ENCODE measurements around the gene ABI3BP. TPM values are rescaled to one million over a fixed set of nuclear protein-coding genes. Genes with fewer than 3 reads are reported as not detected.

ABI3BP gene
- total RNA-seq, 6 donors from 2014 or later: 46.1 to 130 (median 101) TPM

- TF ChIP-seq POLR2AphosphoS5 (IDR thresholded peaks at IDR 0.05): no peak
- H3K9me3 ChIP-seq: no peaks in the 10 kb centered on the region
- ATAC-seq (ENCODE audit: low FRiP score in 2 of 2) (no peak), DNase-seq (no peak)
- 70 to 83% methylated on average over 1 of the region's 1 CpG for WGBS, 2 donors
- no peaks in the 10 kb centered on the region for H3K36me3 ChIP-seq
- peaks cover 0 to 14% (median 10%) of the 10 kb centered on the region in 4 donors for H3K4me1 ChIP-seq
- no peak overlapping the region for H3K27ac ChIP-seq
- no peak overlapping the region for H3K4me3 ChIP-seq
- no peaks in the 10 kb centered on the region for H3K27me3 ChIP-seq
Observed at GRCh38 chr3:100978011-100978659, 15.1 kb downstream of the ABI3BP start.

DNA sequence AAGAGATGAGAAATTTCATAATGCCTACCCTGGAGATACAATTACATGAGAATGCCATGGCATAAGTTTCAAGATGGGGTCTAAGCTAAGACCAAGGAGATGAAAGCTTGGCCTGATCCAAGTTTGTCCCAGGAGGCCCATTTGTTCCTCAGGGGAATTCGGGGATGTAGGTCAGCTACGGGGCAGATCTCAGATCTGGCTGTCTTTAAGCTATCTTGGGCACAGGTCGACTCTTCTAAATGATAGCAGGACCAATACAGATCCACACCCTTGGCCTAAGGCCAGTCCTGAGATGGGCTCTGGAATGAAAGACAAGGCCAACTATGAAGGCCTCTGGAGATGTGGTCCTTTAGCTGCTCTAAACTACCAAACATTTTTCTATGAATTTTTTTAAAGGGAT lies 16.6 kb downstream of the ABI3BP start:
- Histone ChIP-seq H3K27ac (no peak overlapping the region), H3K9me3 (no peaks in the 10 kb centered on the region), H3K27me3 (no peaks in the 10 kb centered on the region), H3K36me3 (no peaks in the 10 kb centered on the region), H3K4me1 (peaks cover 0 to 19% (median 7%) of the 10 kb centered on the region in 4 donors), H3K4me3 (no peak overlapping the region)
- WGBS, 2 donors: 91 to 92% methylated on average over 2 to 3 of the region's 3 CpGs
- TF ChIP-seq, protein P1, sequence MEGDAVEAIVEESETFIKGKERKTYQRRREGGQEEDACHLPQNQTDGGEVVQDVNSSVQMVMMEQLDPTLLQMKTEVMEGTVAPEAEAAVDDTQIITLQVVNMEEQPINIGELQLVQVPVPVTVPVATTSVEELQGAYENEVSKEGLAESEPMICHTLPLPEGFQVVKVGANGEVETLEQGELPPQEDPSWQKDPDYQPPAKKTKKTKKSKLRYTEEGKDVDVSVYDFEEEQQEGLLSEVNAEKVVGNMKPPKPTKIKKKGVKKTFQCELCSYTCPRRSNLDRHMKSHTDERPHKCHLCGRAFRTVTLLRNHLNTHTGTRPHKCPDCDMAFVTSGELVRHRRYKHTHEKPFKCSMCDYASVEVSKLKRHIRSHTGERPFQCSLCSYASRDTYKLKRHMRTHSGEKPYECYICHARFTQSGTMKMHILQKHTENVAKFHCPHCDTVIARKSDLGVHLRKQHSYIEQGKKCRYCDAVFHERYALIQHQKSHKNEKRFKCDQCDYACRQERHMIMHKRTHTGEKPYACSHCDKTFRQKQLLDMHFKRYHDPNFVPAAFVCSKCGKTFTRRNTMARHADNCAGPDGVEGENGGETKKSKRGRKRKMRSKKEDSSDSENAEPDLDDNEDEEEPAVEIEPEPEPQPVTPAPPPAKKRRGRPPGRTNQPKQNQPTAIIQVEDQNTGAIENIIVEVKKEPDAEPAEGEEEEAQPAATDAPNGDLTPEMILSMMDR (IDR thresholded peaks at IDR 0.05): no peak
- TF ChIP-seq POLR2A (IDR thresholded peaks at IDR 0.05) (no peak), EP300 (IDR thresholded peaks at IDR 0.05) (no peak), POLR2AphosphoS5 (IDR thresholded peaks at IDR 0.05) (no peak)
- no peak for ATAC-seq (ENCODE audit: low FRiP score in 2 of 2)
- DNase-seq: no peak

DNA sequence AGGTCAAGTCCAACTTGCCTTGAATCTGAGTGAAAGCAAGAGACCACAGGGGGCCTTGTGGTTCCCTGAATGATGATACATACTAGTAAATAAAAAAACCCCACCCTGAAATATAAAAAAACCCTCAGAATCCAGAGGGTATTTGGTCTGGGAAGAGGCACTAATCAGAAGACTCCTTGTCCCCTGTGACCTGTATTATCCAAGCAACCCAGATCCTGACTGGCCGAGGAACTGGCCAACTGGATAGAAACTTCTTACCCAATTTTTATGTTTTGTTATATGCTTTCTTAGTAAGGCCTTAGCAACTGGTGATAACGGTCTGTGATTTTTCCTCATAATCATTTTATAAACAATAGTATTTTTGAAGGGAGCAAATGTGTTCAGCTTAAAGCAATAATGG lies 17.5 kb downstream of the ABI3BP start:
- 84 to 85% methylated on average over 2 of the region's 2 CpGs for WGBS, 2 donors
- peaks cover 0 to 19% (median 9%) of the 10 kb centered on the region in 4 donors for H3K4me1 ChIP-seq
- no peaks in the 10 kb centered on the region for H3K36me3 ChIP-seq
- ATAC-seq (ENCODE audit: low FRiP score in 2 of 2) (peak in 1 of 2 donors; percentile 86), DNase-seq (no peak)
- TF ChIP-seq POLR2AphosphoS5 (IDR thresholded peaks at IDR 0.05) (no peak), POLR2A (IDR thresholded peaks at IDR 0.05) (no peak), EP300 (IDR thresholded peaks at IDR 0.05) (no peak)
- TF ChIP-seq, protein P1 (IDR thresholded peaks at IDR 0.05): no peak
- no peak overlapping the region for H3K27ac ChIP-seq
- H3K9me3 ChIP-seq: no peaks in the 10 kb centered on the region
- no peaks in the 10 kb centered on the region for H3K27me3 ChIP-seq
- no peak overlapping the region for H3K4me3 ChIP-seq

DNA sequence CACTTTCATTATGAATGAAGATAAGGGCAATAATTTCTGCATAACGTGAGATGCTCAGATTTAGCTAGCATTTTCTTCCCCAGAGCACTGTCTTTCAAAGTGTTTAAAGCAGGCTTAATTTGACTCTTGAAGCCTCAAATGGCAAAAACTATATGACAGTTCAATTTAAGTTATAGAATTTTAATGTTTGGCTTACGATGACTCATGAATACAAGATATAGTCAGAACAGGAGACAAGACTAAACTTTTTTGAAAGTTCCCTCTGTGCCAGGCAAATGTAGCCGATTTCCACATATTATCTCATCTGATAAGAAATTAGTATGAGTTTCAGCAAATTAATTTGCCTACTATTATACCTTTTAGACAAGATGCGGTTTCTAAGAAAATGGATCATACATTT lies 19.6 kb downstream of the ABI3BP start:
- H3K27ac ChIP-seq: peak overlapping the region in 1 of 4 donors; percentile 49
- no peak overlapping the region for H3K4me3 ChIP-seq
- peaks cover 0 to 24% (median 12%) of the 10 kb centered on the region in 4 donors for H3K4me1 ChIP-seq
- DNase-seq (no peak), ATAC-seq (ENCODE audit: low FRiP score in 2 of 2) (no peak)
- no peaks in the 10 kb centered on the region for H3K36me3 ChIP-seq
- no peaks in the 10 kb centered on the region for H3K9me3 ChIP-seq
- TF ChIP-seq, protein P1 (IDR thresholded peaks at IDR 0.05): no peak
- TF ChIP-seq EP300 (IDR thresholded peaks at IDR 0.05) (no peak), POLR2AphosphoS5 (IDR thresholded peaks at IDR 0.05) (no peak), POLR2A (IDR thresholded peaks at IDR 0.05) (no peak)
- no peaks in the 10 kb centered on the region for H3K27me3 ChIP-seq
- WGBS, 2 donors: 87 to 90% methylated on average over 4 of the region's 4 CpGs

- Histone ChIP-seq H3K4me1 (peaks cover 0 to 24% (median 12%) of the 10 kb centered on the region in 4 donors), H3K27ac (peak overlapping the region in 1 of 4 donors; percentile 36), H3K27me3 (no peaks in the 10 kb centered on the region), H3K9me3 (no peaks in the 10 kb centered on the region), H3K4me3 (no peak overlapping the region), H3K36me3 (no peaks in the 10 kb centered on the region)
- WGBS, 2 donors: 40 to 41% methylated on average over 1 of the region's 1 CpG
- DNase-seq: no peak
- TF ChIP-seq POLR2A (IDR thresholded peaks at IDR 0.05): no peak
- TF ChIP-seq, protein P1 (IDR thresholded peaks at IDR 0.05): no peak
- TF ChIP-seq POLR2AphosphoS5 (IDR thresholded peaks at IDR 0.05): no peak
- no peak for TF ChIP-seq EP300 (IDR thresholded peaks at IDR 0.05)
- ATAC-seq (ENCODE audit: low FRiP score in 2 of 2): peak in 1 of 2 donors; percentile 65
Observed at GRCh38 chr3:100972867-100973266, 20.4 kb downstream of the ABI3BP start.

Data from upper lobe of left lung (tissue), 6 donors.